Measurements from ENCODE around the gene STK16. TPM values are rescaled to one million over a fixed set of nuclear protein-coding genes. Genes with fewer than 3 reads are reported as not detected.
A peak's percentile ranks its signal among the peaks of the same experiment; 100 is the strongest.

STK16 gene
- total RNA-seq, 2 donors from 2014 or later = 8.0 to 16.8 TPM

- peaks cover 0 to 2% of the 10 kb centered on the region in 2 donors for H3K36me3 ChIP-seq (replicated peaks in 1 of 2; ENCODE audit: insufficient read depth in 1 of 2, low read depth in 2 of 2)
- TF ChIP-seq CTCF (IDR thresholded peaks at IDR 0.05) (no peak), POLR2A (IDR thresholded peaks at IDR 0.05) (no peak)
- ATAC-seq = peak; percentile 41
- no peak overlapping the region for H3K4me3 ChIP-seq
- peaks cover 7% of the 10 kb centered on the region for H3K4me1 ChIP-seq
- WGBS, 2 donors = 54 to 59% methylated on average over 15 to 16 of the region's 16 CpGs
- no peaks in the 10 kb centered on the region for H3K9me3 ChIP-seq
- no peak overlapping the region for H3K27ac ChIP-seq
- H3K27me3 ChIP-seq = no peaks in the 10 kb centered on the region
- intact Hi-C loops (cut with DNase I) = loop anchor here (5.0 kb wide), 1 partner anchor 117 kb away; the partner anchor contains the start of gene SLC23A3
- peak; percentile 35 to 58 (median 42) for DNase-seq
Measured at GRCh38 chr2:219289537-219290361, 44.5 kb downstream of the STK16 start.

GRCh38 chr2:219290381-219291171 is 45.3 kb downstream of the STK16 start:
- Histone ChIP-seq H3K27ac (no peak overlapping the region), H3K4me3 (no peak overlapping the region), H3K9me3 (no peaks in the 10 kb centered on the region), H3K4me1 (peaks cover 11% of the 10 kb centered on the region), H3K36me3 (replicated peaks in 1 of 2; ENCODE audit: insufficient read depth in 1 of 2, low read depth in 2 of 2) (no peaks in the 10 kb centered on the region), H3K27me3 (no peaks in the 10 kb centered on the region)
- no peak for DNase-seq
- intact Hi-C loops (cut with DNase I) = no loop called here
- no peak for ATAC-seq
- WGBS, 2 donors = 76 to 77% methylated on average over 16 of the region's 16 CpGs
- no peak for TF ChIP-seq CTCF (IDR thresholded peaks at IDR 0.05)
- no peak for TF ChIP-seq POLR2A (IDR thresholded peaks at IDR 0.05)

GRCh38 chr2:219291394-219291793 is 46.1 kb downstream of the STK16 start:
- ATAC-seq (no peak), DNase-seq (no peak)
- 78 to 82% methylated on average over 7 of the region's 7 CpGs for WGBS, 2 donors
- H3K27ac ChIP-seq = no peak overlapping the region
- intact Hi-C loops (cut with DNase I) = no loop called here
- no peaks in the 10 kb centered on the region for H3K36me3 ChIP-seq (replicated peaks in 1 of 2; ENCODE audit: insufficient read depth in 1 of 2, low read depth in 2 of 2)
- H3K4me3 ChIP-seq = no peak overlapping the region
- TF ChIP-seq CTCF (IDR thresholded peaks at IDR 0.05) = no peak
- H3K9me3 ChIP-seq = no peaks in the 10 kb centered on the region
- H3K27me3 ChIP-seq = no peaks in the 10 kb centered on the region
- peaks cover 11% of the 10 kb centered on the region for H3K4me1 ChIP-seq

GRCh38 chr2:219291910-219292490 is 46.7 kb downstream of the STK16 start:
- 52 to 60% methylated on average over 4 of the region's 4 CpGs for WGBS, 2 donors
- intact Hi-C loops (cut with DNase I) = no loop called here
- Histone ChIP-seq H3K27ac (no peak overlapping the region), H3K4me1 (peaks cover 11% of the 10 kb centered on the region), H3K9me3 (no peaks in the 10 kb centered on the region), H3K4me3 (no peak overlapping the region), H3K27me3 (no peaks in the 10 kb centered on the region), H3K36me3 (replicated peaks in 1 of 2; ENCODE audit: insufficient read depth in 1 of 2, low read depth in 2 of 2) (no peaks in the 10 kb centered on the region)
- ATAC-seq (no peak), DNase-seq (peak in 1 of 4 donors; percentile 2)
- TF ChIP-seq POLR2A (IDR thresholded peaks at IDR 0.05) = no peak
- no peak for TF ChIP-seq CTCF (IDR thresholded peaks at IDR 0.05)
